Fibroblast of villous mesenchyme (primary cell): ENCODE measurements around the gene MEA1. TPM values are rescaled to one million over a fixed set of nuclear protein-coding genes. Genes with fewer than 3 reads are reported as not detected.

Experiments used
- DNase-seq: peaks from one replicate; pipeline ENCODE4 v3.0.0-alpha.2; 2010; ENCODE audit warnings: low read depth
- H3K4me3 ChIP-seq: 2 replicates; pipeline ENCODE4 v1.5.1; 2011; ENCODE audit warnings: low read depth, mild to moderate bottlenecking, low read length
- total RNA-seq: library from RNA; depleted of rRNA; stranded (reverse); fragments of >200 nt; gene quantifications from 2 replicates; pipeline ENCODE4 v1.2.3, GENCODE V29; 2012
- TF ChIP-seq, protein P1 (sequence below): IDR thresholded peaks from 2 replicates; pipeline ENCODE4 v1.5.1; 2012; ENCODE audit warnings: low read depth, mild to moderate bottlenecking, low read length; ENCODE audit not compliant: insufficient read depth

Gene MEA1
- total RNA-seq, 1 donor, result 60.0 TPM

GRCh38 chr6:43058531-43058930, 44.8 kb upstream of the MEA1 start:
- no peak for DNase-seq

DNA sequence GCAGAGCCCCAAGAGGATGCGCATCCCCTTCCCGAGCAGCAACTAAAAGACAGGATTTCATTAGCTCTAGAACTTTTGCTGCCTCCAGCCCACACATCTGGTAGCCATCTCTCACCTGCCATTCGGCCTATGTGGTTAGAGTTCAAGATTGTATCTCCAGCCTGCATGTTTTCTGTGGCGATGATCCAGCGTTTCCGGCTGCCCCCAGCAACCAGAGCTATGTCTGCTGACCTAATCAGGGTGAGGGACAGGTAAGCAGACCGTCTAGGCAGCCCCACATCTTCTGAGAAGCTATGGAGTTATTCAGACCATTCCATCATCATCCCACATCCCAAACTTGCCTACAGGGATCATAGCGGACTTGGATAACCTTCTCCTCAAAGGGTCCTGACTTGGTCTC, 42.2 kb upstream of the MEA1 start:
- no peak for DNase-seq
- TF ChIP-seq, protein P1, sequence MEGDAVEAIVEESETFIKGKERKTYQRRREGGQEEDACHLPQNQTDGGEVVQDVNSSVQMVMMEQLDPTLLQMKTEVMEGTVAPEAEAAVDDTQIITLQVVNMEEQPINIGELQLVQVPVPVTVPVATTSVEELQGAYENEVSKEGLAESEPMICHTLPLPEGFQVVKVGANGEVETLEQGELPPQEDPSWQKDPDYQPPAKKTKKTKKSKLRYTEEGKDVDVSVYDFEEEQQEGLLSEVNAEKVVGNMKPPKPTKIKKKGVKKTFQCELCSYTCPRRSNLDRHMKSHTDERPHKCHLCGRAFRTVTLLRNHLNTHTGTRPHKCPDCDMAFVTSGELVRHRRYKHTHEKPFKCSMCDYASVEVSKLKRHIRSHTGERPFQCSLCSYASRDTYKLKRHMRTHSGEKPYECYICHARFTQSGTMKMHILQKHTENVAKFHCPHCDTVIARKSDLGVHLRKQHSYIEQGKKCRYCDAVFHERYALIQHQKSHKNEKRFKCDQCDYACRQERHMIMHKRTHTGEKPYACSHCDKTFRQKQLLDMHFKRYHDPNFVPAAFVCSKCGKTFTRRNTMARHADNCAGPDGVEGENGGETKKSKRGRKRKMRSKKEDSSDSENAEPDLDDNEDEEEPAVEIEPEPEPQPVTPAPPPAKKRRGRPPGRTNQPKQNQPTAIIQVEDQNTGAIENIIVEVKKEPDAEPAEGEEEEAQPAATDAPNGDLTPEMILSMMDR, result no peak
- no peak overlapping the region for H3K4me3 ChIP-seq

More at GRCh38 chr6:43058531-43058930, 44.8 kb upstream of the MEA1 start:
- TF ChIP-seq, protein P1, result no peak
- peak overlapping the region; percentile 99 for H3K4me3 ChIP-seq

DNA sequence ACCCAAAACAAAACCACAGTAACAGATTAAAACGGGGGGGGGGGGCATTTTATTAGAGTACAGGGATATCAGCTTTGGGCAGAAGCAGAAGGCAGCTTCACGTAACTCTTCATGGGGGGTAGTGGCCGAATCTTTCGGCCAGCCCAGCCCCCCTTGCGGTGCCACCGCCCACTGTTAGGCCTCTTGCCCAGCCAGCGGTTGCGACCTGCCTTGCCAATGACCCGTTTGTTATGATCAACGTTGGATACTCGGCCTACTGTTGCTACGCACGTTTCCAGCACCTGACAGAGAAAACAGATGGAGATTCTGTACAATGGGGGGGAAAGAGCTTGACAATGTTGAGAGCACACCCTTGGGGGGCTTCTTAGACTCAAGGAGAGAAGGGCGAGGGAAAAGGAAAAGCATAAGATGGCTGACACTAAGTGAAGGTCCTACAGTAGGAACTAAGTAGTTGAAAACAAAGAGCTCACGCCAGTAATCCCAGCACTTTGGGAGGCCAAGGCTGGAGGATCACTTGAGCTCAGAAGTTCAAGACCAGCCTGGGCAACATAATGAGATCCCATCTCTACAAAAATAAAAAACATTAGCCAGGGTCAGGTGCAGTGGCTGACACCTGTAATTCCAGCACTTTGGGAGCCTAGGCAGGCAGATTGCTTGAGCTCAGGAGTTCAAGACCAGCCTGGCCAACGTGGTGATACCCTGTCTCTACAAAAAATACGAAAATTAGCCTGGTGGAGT, 40.6 kb upstream of the MEA1 start:
- DNase-seq, result no peak
- peak overlapping the region; percentile 93 for H3K4me3 ChIP-seq
- TF ChIP-seq, protein P1, result no peak

DNA sequence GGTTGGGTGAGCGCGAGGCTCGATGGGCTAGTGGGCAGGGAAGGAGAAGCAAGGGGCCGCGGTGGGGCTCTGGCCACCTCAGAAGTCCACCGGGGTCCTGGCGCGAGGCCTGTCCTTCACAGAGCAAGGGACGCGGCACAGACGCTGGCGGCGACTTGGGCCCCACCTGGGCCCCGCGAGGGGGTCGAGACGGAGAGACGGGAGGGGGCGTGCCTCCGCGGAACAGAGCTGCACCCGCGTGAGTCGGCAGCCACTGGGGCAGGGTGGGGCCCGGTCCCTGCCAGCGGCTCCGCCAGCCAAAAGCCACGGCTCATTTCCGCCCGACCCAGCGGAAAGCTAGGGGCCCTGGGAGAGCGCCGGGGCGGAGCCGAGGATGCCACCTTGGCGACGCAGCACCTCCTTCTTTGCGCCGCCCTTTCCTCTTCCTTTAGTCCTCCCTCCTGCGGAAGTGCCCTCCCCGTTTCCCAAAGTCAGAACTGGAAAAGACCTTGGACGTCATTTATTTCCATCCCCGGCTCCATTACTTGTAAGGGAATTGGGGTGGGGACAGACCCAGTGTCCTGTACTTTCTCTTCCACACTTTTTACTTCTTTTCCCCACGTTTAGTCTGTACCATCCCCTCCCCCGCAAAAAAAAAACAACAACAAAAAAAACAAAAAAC, 39.9 kb upstream of the MEA1 start, which contains the start of gene CUL7:
TSS of gene CUL7 (minus strand) at position 307 of the 661 bp plus-strand sequence. CDS start 1,063 bp downstream, outside the sequence.
- TF ChIP-seq, protein P1, result no peak
- peak within 1 kb of the TSS; percentile 93 for H3K4me3 ChIP-seq
- peak; percentile 95 for DNase-seq

DNA sequence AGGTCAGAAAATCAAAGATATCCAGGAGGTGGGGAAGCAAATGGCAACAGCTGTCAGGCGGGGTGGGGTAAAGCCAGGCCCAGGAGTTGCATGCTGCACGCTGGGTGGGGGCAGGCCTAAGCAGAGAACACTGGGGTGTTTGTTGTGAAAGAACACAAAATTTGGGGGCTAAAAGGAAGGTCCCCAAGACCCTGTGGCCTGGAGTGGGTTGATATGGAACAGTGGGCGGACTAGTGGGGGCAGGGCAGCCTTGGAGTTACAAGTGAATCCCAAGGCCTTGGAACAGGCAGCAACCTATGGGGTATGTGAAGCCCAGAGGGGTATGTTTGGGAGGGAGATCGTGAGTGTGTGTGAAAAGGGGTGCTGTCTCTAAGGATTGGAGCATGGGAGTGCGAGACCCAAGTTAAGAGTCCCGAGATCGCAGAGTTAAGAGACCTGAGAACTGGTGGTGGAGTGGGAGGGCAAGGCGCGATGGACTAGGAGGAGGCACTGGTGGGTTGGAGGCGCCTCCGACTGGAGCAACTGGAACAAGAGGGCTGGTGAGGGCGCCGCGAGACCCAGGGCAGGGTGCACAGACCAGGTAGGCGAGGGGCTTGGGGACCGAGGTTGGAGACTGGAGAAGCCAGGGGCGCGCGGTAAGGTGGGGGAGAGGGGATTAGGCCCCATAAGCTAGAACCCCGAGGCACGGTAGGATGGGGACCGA, 39.2 kb upstream of the MEA1 start:
- peak overlapping the region; percentile 93 for H3K4me3 ChIP-seq
- peak; percentile 35 for DNase-seq
- TF ChIP-seq, protein P1, result no peak

GRCh38 chr6:43052225-43052841, 38.6 kb upstream of the MEA1 start:
- TF ChIP-seq, protein P1, result no peak
- DNase-seq, result no peak
- peak overlapping the region; percentile 93 for H3K4me3 ChIP-seq
